Psoas muscle (tissue), 8 donors: Measurements from ENCODE around the gene SPINK1. TPM values are rescaled to one million over a fixed set of nuclear protein-coding genes. Genes with fewer than 3 reads are reported as not detected.

ENCODE experiments used
- ATAC-seq, 4 donors: fragments of 200-7000 bp; cut with Tn5 transposase; one replicate each; pipeline ENCODE4 v1.9.1; 2020; ENCODE audit warnings: moderate library complexity in 3 of 4, mild to moderate bottlenecking in 2 of 4
- DNase-seq, 2 donors: peaks; one replicate each; pipeline ENCODE4 v3.0.0-alpha.2; 2020
- H3K27ac ChIP-seq: fragments of 200-600 bp; one replicate; pipeline ENCODE4 v1.8.0; 2022
- H3K27me3 ChIP-seq, 3 donors: fragments of 200-600 bp in 1 of 3; one replicate each; pipeline versions ENCODE4 v1.6.1 to v1.8.0; 2013 to 2022; ENCODE audit warnings: low read length in 2 of 3, mild to moderate bottlenecking in 2 of 3, moderate library complexity in 1 of 3; ENCODE audit not compliant: insufficient read depth in 3 of 3
- H3K36me3 ChIP-seq, 2 donors: fragments of 200-600 bp in 1 of 2; one replicate each; pipeline versions ENCODE4 v1.6.1 to v1.8.0; 2013 to 2022; ENCODE audit warnings: low read depth in 1 of 2, mild to moderate bottlenecking in 1 of 2, moderate library complexity in 1 of 2; ENCODE audit not compliant: insufficient read depth in 1 of 2
- H3K4me1 ChIP-seq: fragments of 200-600 bp; one replicate; pipeline ENCODE4 v1.8.0; 2022
- H3K4me3 ChIP-seq: fragments of 200-600 bp; one replicate; pipeline ENCODE4 v1.8.0; 2022; ENCODE audit warnings: mild to moderate bottlenecking
- H3K9me3 ChIP-seq: fragments of 200-600 bp; one replicate; pipeline ENCODE4 v1.8.0; 2022
- WGBS, 3 donors: extraction: QIAGEN DNeasy Blood & Tissue Kit; methylation state at CpG; one replicate each; pipeline versions ENCODE4 v1.1.6 to v1.1.7; 2013; 5-methylcytosine and 5-hydroxymethylcytosine counted together
- intact Hi-C, 2 donors: fragments of 100-400 bp; cut with DNase I; formaldehyde crosslinking; loops; one replicate each; pipeline versions ENCODE4 v1.11.0 to v1.14.2; 2022
- polyA plus RNA-seq, 3 donors: library from polyadenylated mRNA; stranded (reverse); fragments of 200-250 nt; gene quantifications; one replicate each; pipeline ENCODE4 v1.2.3, GENCODE V29; 2013
- total RNA-seq, 4 donors: library from RNA; stranded (reverse); fragmentation: NEBNext Ultra II Directional in 2 of 4; extraction: Animal tissue kit (Norgen Biotek cat#: 25700) in 2 of 4; gene quantifications; one replicate each; pipeline versions ENCODE4 v1.2.1 to v1.2.4, GENCODE V29; 2021 to 2023
- TF ChIP-seq, protein P1 (sequence below): fragments of 200-600 bp; IDR thresholded peaks from one replicate; pipeline ENCODE4 v1.8.0; 2022; ENCODE audit warnings: antibody characterized with exemption
- donor health status: healthy with polysubstance abuse.
- donor health status: DM: no; HTN: no; CAD: no; lungs with moderate emphysema.
- donor health status: Bipolar disorder and iron deficiency.
- donor health status: healthy.
- donor health status: DM: yes; HTN: yes; CAD: no.
- donor health status: DM: no; HTN: no; CAD: no.
- donor health status: DM: no; HTN: no; CAD: no.
- donor health status: DM: yes; HTN: yes; CAD: no.

Gene SPINK1
- total and polyA plus RNA-seq, 7 donors: 1.6 to 24.1 (median 7.2) TPM; not detected in 1

DNA sequence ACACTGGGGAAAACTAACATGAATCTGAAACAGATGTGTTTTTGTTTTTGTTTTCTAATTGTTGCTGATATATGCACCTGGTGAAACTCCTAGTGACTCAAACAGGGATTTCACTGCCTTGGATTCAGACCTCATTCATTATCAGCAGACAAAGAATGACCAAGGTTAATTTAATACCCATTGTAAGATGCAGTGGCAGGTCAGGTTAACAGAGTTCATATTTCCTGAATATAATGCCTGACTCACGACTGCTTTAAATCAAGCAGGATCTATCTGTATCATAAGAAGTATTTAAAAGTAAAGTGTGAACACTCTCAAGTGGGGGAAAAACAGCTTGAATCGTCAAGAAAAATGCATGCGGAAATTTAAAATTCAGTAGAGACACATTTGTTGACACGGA, 54.5 kb downstream of the SPINK1 start:
- intact Hi-C loops: no loop called here
- no peaks in the 10 kb centered on the region for H3K36me3 ChIP-seq
- 72 to 73% (median 72%) methylated on average over 4 of the region's 4 CpGs for WGBS, 3 donors

More for the DNA sequence above, 54.5 kb downstream of the SPINK1 start:
- H3K27ac ChIP-seq: no peak overlapping the region
- ATAC-seq: no peak
- TF ChIP-seq, protein P1, sequence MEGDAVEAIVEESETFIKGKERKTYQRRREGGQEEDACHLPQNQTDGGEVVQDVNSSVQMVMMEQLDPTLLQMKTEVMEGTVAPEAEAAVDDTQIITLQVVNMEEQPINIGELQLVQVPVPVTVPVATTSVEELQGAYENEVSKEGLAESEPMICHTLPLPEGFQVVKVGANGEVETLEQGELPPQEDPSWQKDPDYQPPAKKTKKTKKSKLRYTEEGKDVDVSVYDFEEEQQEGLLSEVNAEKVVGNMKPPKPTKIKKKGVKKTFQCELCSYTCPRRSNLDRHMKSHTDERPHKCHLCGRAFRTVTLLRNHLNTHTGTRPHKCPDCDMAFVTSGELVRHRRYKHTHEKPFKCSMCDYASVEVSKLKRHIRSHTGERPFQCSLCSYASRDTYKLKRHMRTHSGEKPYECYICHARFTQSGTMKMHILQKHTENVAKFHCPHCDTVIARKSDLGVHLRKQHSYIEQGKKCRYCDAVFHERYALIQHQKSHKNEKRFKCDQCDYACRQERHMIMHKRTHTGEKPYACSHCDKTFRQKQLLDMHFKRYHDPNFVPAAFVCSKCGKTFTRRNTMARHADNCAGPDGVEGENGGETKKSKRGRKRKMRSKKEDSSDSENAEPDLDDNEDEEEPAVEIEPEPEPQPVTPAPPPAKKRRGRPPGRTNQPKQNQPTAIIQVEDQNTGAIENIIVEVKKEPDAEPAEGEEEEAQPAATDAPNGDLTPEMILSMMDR: no peak
- no peak overlapping the region for H3K4me3 ChIP-seq
- DNase-seq: no peak
- peaks cover 0 to 4% (median 0%) of the 10 kb centered on the region in 3 donors for H3K27me3 ChIP-seq
- H3K9me3 ChIP-seq: no peaks in the 10 kb centered on the region
- H3K4me1 ChIP-seq: no peaks in the 10 kb centered on the region

Other genes with a start within 250 kb of the SPINK1 start
- under 1 TPM in 2 of 4 donors, not detected in 2; 0.02 to 0.07 TPM for gene JAKMIP2, start 48.9 kb downstream of the SPINK1 start, total RNA-seq
- under 1 TPM; 0.01 to 0.08 (median 0.06) TPM for gene JAKMIP2, start 48.9 kb downstream of the SPINK1 start, polyA plus RNA-seq
- not detected for gene SCGB3A2, start 47.0 kb upstream of the SPINK1 start, total RNA-seq
- under 1 TPM in 1 of 3 donors, not detected in 2; 0.17 TPM for gene SCGB3A2, start 47.0 kb upstream of the SPINK1 start, polyA plus RNA-seq
- gene C5orf46, start 74.9 kb upstream of the SPINK1 start, total RNA-seq: not detected
- not detected for gene C5orf46, start 74.9 kb upstream of the SPINK1 start, polyA plus RNA-seq
- under 1 TPM in 3 of 4 donors, not detected in 1; 0.18 to 0.53 (median 0.41) TPM for gene SPINK5, start 232.3 kb upstream of the SPINK1 start, total RNA-seq
- under 1 TPM; 0.05 to 0.90 (median 0.15) TPM for gene SPINK5, start 232.3 kb upstream of the SPINK1 start, polyA plus RNA-seq